Fibroblast of peridontal ligament (primary cell): ENCODE results near the gene CLIP3.
A peak's percentile ranks its signal among the peaks of the same experiment; 100 is the strongest.

ENCODE experiments used
- DNase-seq: peaks from one replicate; pipeline ENCODE4 v3.0.0-alpha.2; 2010; ENCODE audit errors: extremely low read depth

Gene CLIP3

GRCh38 chr19:35978271-35978670 is 54.4 kb downstream of the CLIP3 start:
- DNase-seq, result no peak

GRCh38 chr19:35977446-35978222 is 55.0 kb downstream of the CLIP3 start:
- no peak for DNase-seq

DNA sequence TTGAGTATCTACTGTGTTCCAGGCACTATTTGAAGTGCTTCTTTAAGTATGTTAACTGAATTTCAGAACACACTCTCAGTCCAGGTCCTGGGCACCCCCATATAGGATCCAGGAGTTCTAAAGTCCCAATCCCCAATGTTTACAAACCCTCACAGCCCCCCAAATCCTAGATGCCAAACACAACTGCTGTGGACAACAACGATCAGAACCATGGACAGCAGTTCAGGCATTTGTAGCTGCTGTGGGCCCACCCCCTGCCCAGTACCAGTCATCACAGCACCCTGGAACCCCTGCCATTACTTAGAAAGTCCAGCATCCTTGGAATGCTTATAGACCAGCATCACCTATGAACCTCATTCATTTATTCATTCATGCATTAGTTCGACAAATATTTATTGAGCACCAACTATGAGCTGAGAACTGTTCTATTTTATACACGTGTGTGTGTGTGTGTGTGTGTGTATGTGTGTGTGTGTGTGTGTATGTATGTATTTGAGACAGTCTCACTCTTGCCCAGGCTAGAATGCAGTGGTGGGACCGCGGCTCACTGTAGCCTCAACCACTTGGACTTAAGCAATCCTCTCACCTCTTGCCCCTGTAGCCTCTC is 57.0 kb downstream of the CLIP3 start:
- DNase-seq, result peak; percentile 18

GRCh38 chr19:35973487-35973886 is 59.2 kb downstream of the CLIP3 start:
- no peak for DNase-seq

DNA sequence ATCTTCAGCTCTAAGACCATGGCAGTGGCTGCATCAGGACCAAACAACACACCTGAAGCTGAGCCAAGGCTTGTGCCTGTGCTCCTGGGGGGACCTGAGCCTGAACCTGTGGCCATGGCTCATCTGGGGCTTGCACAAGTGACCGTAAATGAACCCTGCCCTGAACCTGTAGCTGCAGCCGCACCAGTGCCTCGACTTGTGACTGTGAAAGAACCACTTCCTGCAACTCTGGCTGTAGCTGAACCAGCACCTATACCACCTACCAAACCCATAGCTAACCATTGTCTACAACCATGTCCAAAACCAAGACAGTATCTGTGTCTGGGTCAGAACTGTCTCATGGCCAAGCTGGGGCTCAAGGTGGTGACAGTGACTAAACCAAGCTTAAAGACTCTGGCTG is 65.9 kb downstream of the CLIP3 start:
- no peak for DNase-seq
